DOHH2 (cell line): ENCODE results near the gene GFER.

Experiments
- EZH2phosphoT487 ChIP-seq: fragments of 200-600 bp; sonication (generic); IDR thresholded peaks from 2 replicates; pipeline ENCODE4 v1.6.1; 2017; ENCODE audit warnings: borderline replicate concordance, mild to moderate bottlenecking, antibody characterized with exemption, low read length, moderate library complexity, mixed read lengths
- TF ChIP-seq, protein P1 (sequence below): fragments of 200-600 bp; sonication (generic); IDR thresholded peaks from one replicate; pipeline ENCODE4 v1.5.1; 2014; ENCODE audit warnings: antibody characterized with exemption, mild to moderate bottlenecking, low read depth, low read length; ENCODE audit not compliant: poor library complexity, severe bottlenecking

DNA sequence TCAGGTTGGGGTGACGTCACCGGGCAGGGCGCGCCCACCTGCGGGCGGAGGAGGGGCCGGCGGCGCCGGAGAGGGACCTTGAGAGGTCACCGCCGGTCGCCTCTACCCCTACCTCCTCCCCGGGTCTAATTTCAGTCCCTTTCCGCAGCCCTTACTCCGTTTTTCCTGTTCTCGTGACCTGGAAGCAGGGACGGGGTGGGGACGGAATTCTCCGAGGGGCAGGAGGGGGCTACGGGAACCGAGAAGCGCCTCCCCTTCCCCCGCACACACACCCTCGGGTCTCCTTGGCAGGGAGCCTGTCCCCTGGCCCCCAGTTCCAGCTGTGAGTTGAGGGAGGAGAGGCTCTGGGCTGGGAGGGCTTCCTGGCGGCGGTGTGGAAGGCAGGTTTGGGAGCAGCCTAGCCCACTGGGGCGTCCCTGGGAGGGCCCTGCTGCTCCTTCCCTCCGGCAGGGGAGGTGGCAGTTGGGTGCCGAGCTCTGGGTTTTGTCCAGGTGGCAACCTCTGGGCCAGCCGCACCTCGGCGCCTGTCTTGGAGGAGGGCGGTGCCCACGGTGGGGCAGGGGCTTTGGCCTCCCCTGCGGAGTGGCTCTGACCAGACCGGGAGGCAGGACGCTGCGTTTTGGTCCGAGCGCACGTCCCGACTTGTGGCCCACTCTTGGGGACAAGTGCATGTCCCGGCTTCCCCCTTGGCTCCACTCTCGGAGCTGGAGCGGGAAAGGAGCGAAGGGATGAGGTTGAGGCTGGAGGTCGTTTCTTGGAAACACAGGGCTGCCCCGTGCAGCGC is 6.5 kb downstream of the GFER start:
- TF ChIP-seq, protein P1, sequence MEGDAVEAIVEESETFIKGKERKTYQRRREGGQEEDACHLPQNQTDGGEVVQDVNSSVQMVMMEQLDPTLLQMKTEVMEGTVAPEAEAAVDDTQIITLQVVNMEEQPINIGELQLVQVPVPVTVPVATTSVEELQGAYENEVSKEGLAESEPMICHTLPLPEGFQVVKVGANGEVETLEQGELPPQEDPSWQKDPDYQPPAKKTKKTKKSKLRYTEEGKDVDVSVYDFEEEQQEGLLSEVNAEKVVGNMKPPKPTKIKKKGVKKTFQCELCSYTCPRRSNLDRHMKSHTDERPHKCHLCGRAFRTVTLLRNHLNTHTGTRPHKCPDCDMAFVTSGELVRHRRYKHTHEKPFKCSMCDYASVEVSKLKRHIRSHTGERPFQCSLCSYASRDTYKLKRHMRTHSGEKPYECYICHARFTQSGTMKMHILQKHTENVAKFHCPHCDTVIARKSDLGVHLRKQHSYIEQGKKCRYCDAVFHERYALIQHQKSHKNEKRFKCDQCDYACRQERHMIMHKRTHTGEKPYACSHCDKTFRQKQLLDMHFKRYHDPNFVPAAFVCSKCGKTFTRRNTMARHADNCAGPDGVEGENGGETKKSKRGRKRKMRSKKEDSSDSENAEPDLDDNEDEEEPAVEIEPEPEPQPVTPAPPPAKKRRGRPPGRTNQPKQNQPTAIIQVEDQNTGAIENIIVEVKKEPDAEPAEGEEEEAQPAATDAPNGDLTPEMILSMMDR, result no peak
- peak; percentile 56; the same call in 1 of the 2 replicates for TF ChIP-seq EZH2phosphoT487
